Left ventricle myocardium inferior (tissue), 1 donor: Measurements from ENCODE around the gene SAMD4A. TPM values are rescaled to one million over a fixed set of nuclear protein-coding genes. Genes with fewer than 3 reads are reported as not detected.
A peak's percentile ranks its signal among the peaks of the same experiment; 100 is the strongest.

ENCODE experiments used
- DNase-seq: peaks from one replicate; pipeline ENCODE4 v3.0.0-alpha.2; 2020
- H3K27ac ChIP-seq: fragments of 200-600 bp; replicated peaks from 2 replicates; pipeline ENCODE4 v1.8.0; 2021
- H3K27me3 ChIP-seq: fragments of 200-600 bp; 2 replicates; pipeline ENCODE4 v1.8.0; 2021; ENCODE audit warnings: low read depth
- H3K36me3 ChIP-seq: fragments of 200-600 bp; 2 replicates; pipeline ENCODE4 v1.8.0; 2021
- H3K4me1 ChIP-seq: fragments of 200-600 bp; 2 replicates; pipeline ENCODE4 v1.8.0; 2021
- H3K4me3 ChIP-seq: fragments of 200-600 bp; 2 replicates; pipeline ENCODE4 v1.8.0; 2021; ENCODE audit warnings: mild to moderate bottlenecking, moderate library complexity
- H3K9me3 ChIP-seq: fragments of 200-600 bp; replicated peaks from 2 replicates; pipeline ENCODE4 v1.8.0; 2021
- intact Hi-C: fragments of 100-400 bp; cut with micrococcal nuclease; formaldehyde crosslinking; loops from one replicate; pipeline ENCODE4 v1.11.0; 2022
- total RNA-seq: library from RNA; stranded (reverse); fragmentation: NEBNext Ultra II Directional; extraction: Animal tissue kit (Norgen Biotek cat#: 25700); gene quantifications from one replicate; pipeline ENCODE4 v1.2.1, GENCODE V29; 2021
- TF ChIP-seq, protein P1 (sequence below): fragments of 200-600 bp; IDR thresholded peaks from 2 replicates; pipeline ENCODE4 v1.8.0; 2021; ENCODE audit warnings: antibody characterized with exemption, mild to moderate bottlenecking, borderline replicate concordance
- donor health status: DM: no; HTN: yes; CAD: no; lungs with severe emphysema.

SAMD4A gene
- total RNA-seq, 1 donor from 2014 or later: 173 TPM

- peak overlapping the region; percentile 94 for H3K27ac ChIP-seq
- intact Hi-C loops: no loop called here
Observed at GRCh38 chr14:54784657-54785056, 217.7 kb downstream of the SAMD4A start.

DNA sequence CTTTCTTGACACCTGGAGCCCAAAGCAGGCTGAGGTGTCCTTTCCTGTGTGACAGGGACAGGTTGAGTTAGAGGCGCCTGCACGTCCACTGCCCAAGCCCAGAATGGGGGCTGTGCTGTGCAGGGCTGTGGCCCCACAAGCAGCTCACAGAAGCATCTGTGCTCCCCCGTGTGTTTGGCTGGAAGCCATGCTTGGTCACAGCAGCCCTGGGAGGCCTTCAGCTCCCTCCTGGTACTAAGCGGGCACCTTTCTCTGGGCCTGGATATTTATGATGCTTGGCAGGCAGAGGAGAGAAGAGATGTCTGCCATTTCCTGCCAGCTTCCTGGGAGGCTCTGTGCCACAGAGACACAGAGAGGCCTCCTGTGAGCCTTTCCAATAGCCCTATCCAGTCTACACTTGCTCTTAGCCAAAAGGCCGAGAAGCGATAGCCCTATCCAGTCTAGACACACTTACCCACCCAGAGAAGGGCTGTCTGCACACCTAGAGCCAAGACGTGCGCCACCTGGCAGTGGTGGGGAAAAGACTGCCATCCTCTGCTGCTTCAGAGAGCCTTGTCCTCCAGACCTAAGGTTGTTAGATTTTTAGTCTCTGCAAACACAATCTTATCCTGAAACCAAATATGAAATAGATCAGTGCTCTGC is 218.3 kb downstream of the SAMD4A start:
- intact Hi-C loops: no loop called here
- TF ChIP-seq, protein P1, sequence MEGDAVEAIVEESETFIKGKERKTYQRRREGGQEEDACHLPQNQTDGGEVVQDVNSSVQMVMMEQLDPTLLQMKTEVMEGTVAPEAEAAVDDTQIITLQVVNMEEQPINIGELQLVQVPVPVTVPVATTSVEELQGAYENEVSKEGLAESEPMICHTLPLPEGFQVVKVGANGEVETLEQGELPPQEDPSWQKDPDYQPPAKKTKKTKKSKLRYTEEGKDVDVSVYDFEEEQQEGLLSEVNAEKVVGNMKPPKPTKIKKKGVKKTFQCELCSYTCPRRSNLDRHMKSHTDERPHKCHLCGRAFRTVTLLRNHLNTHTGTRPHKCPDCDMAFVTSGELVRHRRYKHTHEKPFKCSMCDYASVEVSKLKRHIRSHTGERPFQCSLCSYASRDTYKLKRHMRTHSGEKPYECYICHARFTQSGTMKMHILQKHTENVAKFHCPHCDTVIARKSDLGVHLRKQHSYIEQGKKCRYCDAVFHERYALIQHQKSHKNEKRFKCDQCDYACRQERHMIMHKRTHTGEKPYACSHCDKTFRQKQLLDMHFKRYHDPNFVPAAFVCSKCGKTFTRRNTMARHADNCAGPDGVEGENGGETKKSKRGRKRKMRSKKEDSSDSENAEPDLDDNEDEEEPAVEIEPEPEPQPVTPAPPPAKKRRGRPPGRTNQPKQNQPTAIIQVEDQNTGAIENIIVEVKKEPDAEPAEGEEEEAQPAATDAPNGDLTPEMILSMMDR: peak; percentile 7
- H3K9me3 ChIP-seq: no peaks in the 10 kb centered on the region
- DNase-seq: peak; percentile 48
- no peaks in the 10 kb centered on the region for H3K27me3 ChIP-seq
- peaks cover 76% of the 10 kb centered on the region for H3K36me3 ChIP-seq
- peaks cover 65% of the 10 kb centered on the region for H3K4me1 ChIP-seq
- H3K27ac ChIP-seq: peak overlapping the region; percentile 94
- H3K4me3 ChIP-seq: peak overlapping the region; percentile 50

More at GRCh38 chr14:54784657-54785056, 217.7 kb downstream of the SAMD4A start:
- Histone ChIP-seq H3K27me3 (no peaks in the 10 kb centered on the region), H3K4me3 (peak overlapping the region; percentile 50), H3K9me3 (no peaks in the 10 kb centered on the region), H3K4me1 (peaks cover 65% of the 10 kb centered on the region), H3K36me3 (peaks cover 76% of the 10 kb centered on the region)
- TF ChIP-seq, protein P1: no peak
- DNase-seq: peak; percentile 72

DNA sequence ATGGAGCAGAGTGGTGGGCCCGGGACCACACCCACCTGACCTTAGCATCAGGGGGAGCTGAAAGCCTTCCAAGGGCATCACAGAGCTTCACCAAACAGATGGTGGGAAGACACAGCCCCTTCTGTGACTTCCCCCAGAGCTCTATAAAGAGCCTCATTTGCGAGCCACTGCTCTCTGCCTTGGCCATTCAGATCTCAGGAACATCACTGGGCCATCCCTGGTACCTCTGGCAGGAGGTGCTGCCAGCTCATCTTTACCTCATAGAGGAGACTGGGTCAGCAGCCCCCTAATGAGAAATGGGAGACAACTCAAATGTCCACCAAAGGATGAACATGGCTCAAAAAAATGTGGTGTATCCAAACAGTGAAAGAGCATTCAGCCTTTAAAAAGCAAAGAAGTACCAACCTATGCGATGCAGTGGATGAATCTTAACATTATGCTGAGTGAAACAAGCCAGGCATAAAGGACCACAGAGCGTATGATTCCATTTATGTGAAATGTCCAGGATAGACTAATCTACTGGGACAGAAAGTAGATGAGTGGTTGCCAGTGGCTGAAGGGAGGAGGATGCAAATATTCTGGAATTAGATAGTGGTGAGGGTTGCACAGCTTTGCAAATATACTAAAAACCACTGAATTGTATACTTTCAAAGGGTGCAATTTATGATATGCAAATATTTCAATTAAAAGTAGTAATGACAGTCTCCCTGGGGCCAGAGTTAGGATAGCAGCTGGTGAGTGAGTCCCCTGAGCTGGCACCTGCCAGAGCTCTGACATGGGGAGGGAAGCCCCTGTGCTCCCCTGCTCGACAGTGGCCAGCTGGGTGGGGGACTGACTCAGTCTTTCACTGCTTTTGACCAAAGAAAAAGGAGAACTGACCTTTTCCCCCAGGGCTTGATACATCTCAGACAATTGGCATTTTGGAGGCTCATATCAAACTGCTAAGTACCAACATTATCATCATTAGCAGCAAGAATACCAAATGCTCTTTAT is 219.1 kb downstream of the SAMD4A start:
- H3K36me3 ChIP-seq: peaks cover 77% of the 10 kb centered on the region
- peak overlapping the region; percentile 50 for H3K4me3 ChIP-seq
- TF ChIP-seq, protein P1: peak; percentile 0
- H3K27me3 ChIP-seq: no peaks in the 10 kb centered on the region
- H3K9me3 ChIP-seq: no peaks in the 10 kb centered on the region
- H3K4me1 ChIP-seq: peaks cover 65% of the 10 kb centered on the region
- intact Hi-C loops: no loop called here
- no peak for DNase-seq
- H3K27ac ChIP-seq: peak overlapping the region; percentile 94

DNA sequence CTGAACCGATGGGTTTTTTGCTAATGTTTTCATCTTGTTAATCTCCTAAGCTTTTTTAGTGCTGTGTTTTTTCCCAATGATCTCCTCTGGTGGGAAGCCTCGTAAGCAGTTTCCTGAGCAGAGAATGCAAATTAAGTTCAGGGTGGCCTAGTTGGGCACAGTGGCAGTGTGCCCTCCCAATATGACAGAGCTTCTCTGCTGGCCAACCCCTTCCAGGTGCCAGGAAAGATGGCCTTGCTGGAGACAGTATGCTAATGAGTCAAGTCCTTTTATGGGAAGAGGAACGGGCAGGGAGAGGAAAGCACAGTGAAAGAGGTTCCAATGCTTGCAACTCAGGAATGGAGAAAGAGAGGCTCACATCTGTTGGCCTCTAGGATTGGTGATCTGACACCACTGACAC is 219.9 kb downstream of the SAMD4A start:
- H3K27ac ChIP-seq: peak overlapping the region; percentile 94
- peak overlapping the region; percentile 50 for H3K4me3 ChIP-seq
- peak; percentile 44 for DNase-seq
- intact Hi-C loops: no loop called here
- no peaks in the 10 kb centered on the region for H3K27me3 ChIP-seq
- no peaks in the 10 kb centered on the region for H3K9me3 ChIP-seq
- peaks cover 73% of the 10 kb centered on the region for H3K36me3 ChIP-seq
- TF ChIP-seq, protein P1: no peak
- H3K4me1 ChIP-seq: peaks cover 65% of the 10 kb centered on the region

GRCh38 chr14:54787261-54787660 is 220.3 kb downstream of the SAMD4A start:
- H3K27me3 ChIP-seq: no peaks in the 10 kb centered on the region
- no peak for DNase-seq
- peaks cover 62% of the 10 kb centered on the region for H3K4me1 ChIP-seq
- H3K4me3 ChIP-seq: peak overlapping the region; percentile 50
- peaks cover 73% of the 10 kb centered on the region for H3K36me3 ChIP-seq
- peak overlapping the region; percentile 94 for H3K27ac ChIP-seq
- TF ChIP-seq, protein P1: no peak
- H3K9me3 ChIP-seq: no peaks in the 10 kb centered on the region
- intact Hi-C loops: no loop called here
